GM19372 (cell line): Measurements from ENCODE around the gene BANF2.

Experiments
- ATAC-seq: cut with Tn5 transposase; IDR thresholded peaks from one replicate; pipeline ENCODE4 v1.9.1; 2021; ENCODE audit warnings: mild to moderate bottlenecking, low read depth, moderate library complexity; ENCODE audit not compliant: unreplicated experiment

Gene BANF2

DNA sequence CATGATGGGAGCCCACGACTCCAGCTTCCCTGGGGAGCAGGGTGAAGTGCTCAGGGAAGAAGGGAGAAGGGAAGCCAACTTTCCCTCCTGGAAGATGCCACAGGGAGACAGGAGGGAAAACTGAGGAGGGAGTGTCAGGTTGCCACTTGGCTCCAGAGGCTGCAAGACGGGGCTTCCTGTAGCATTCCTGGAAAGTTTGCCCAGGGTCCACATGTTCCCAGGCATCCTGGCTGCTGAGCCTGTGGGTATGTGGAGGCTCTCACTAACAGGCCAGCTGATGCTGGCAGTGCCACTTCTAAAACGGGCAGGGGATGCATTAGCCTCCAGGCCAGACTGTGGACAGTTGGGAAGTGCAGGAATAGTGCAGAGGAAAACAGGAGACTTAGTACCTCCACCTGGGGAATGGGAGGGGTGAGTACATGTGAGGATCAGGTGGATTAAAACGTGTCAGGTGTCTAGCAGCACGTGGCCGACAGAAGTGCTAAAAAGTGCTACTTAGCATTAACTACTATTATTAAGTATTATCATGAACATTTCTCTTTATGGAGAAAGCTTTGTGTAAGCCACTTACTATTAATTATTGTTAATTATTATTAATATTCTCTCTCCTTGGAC lies 33.2 kb downstream of the BANF2 start:
- no peak for ATAC-seq

DNA sequence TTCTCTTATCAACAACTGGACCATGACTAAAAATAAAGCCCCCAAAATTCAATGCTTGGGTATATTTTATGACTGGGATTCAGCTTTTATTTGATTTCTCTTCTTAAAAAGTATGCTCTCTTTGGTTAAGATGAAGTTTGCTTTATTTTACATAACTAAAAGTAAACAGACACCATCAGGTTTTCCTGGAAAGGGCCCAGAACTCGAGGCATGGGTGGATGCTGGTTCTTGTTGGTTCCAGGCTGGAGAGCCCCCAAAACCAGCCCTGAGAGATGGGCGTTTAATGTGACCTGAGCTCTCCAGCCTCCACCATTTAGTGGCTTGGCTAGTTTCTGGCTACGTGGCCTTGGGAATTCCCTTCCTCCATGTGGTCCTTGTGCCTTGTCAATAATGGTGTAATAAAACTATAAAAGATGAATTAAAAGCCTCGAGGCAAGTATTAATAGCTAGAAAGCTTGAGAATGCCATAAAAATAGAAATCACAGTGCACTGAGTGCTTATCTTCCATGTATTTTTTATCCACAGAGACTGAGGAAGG lies 34.1 kb downstream of the BANF2 start:
- no peak for ATAC-seq

DNA sequence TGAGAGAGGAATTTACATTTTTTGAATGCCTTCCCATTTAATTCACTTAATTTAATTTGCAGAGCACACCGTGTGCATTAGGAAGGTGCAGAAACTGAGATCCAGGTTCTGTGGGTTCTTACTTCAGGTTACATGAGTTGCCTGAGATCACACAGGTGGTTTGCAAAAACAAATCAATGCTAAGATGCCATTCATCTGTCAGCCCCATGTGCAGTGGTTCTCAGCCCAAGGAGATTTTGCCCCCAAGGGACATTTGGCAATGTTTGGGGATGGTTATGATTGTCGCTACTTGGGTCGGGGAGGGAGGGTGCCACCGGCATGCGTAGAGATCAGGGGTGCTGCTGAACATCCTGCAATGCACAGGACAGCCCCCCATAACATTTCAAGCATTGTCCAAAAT lies 34.6 kb downstream of the BANF2 start:
- ATAC-seq, result no peak

- ATAC-seq, result no peak
Observed at GRCh38 chr20:17735206-17735804, 35.5 kb downstream of the BANF2 start.

- ATAC-seq, result no peak
Observed at GRCh38 chr20:17735959-17736621, 36.3 kb downstream of the BANF2 start.

- no peak for ATAC-seq
Observed at GRCh38 chr20:17738154-17738553, 38.4 kb downstream of the BANF2 start.

GRCh38 chr20:17741220-17741619 lies 41.5 kb downstream of the BANF2 start:
- ATAC-seq, result no peak

GRCh38 chr20:17742731-17743130 lies 43.0 kb downstream of the BANF2 start:
- no peak for ATAC-seq

DNA sequence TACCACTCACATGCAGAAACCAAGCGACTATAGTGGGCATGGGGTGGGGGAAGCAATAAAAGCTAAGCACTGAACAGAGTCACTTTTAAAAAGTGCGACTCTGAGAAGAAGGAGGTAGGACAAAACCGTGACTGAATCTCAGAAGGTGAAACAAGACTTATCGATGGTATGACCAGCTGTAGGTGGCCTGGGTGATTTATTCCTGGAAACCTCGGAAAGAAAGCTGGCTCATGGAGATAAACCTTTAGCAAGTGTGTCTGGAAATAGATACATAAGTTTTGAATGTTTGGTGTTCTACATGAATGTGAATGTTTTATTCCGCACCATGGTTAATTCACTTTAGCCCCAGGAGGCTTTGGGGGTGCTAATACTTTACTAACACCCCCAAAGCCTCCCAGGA lies 43.9 kb downstream of the BANF2 start:
- no peak for ATAC-seq

DNA sequence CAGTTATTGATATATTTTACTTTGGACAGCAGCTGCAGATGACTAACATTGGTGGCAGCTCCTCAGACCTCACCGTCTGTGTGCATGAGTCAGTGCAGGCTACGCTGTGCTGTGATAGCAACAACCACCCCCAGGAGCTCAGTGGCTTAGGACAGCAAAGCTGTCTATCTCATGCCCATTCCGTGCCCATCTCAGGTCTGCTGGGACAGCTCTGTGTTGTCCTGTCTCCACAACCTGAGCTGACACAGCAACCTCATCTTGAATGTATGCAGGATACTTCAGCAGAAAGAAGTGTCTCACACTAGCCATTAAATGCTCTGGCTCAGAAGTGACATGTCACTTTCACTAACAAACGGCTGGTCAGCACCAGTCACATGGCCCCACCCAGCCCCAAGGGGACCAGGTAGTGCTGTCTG lies 47.7 kb downstream of the BANF2 start:
- ATAC-seq, result no peak

- ATAC-seq, result no peak
Observed at GRCh38 chr20:17748279-17748678, 48.5 kb downstream of the BANF2 start.

DNA sequence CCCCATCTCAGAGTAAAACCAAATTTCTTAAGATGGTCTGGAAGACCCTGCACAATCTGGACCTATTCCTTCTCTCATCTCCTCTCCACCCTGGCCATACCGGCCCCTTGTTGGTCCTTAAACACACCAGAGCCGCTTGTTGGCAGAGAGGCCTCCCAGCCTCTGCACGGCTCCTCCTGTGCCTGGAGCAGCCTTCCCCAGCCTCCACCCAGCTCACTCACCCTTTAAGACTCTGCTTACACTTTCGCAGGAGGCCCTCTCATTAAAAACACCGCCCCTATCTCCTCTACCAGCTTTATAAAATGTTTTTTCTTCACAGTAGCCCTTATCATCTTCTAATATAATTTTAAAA lies 49.8 kb downstream of the BANF2 start:
- ATAC-seq, result no peak

GRCh38 chr20:17749978-17750721 lies 50.4 kb downstream of the BANF2 start:
- ATAC-seq, result no peak

- ATAC-seq, result no peak
Observed at GRCh38 chr20:17750722-17751045, 50.9 kb downstream of the BANF2 start.

- ATAC-seq, result no peak
Observed at GRCh38 chr20:17751640-17752039, 51.9 kb downstream of the BANF2 start.

- ATAC-seq, result no peak
Observed at GRCh38 chr20:17752459-17752858, 52.7 kb downstream of the BANF2 start.

DNA sequence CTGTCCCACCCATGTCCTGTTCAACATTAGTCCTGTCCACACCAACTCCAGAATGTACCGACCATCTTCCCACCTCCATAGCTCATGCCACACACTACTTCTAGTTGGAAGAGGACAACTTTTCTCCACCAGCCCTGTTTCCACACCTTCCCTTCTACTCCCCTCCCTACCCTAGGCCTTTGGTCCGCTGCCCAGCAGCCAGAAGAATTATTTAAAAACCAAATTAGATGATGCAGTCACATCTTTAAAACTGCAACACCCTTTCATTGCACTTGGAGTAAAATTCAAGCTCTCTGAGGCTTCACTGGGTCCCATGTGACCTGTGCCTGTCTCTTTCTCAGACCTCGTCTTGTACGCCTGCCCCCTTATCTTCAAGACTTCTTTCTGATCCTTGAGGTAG lies 53.8 kb downstream of the BANF2 start:
- no peak for ATAC-seq

- ATAC-seq, result no peak
Observed at GRCh38 chr20:17756529-17756928, 56.8 kb downstream of the BANF2 start.

DNA sequence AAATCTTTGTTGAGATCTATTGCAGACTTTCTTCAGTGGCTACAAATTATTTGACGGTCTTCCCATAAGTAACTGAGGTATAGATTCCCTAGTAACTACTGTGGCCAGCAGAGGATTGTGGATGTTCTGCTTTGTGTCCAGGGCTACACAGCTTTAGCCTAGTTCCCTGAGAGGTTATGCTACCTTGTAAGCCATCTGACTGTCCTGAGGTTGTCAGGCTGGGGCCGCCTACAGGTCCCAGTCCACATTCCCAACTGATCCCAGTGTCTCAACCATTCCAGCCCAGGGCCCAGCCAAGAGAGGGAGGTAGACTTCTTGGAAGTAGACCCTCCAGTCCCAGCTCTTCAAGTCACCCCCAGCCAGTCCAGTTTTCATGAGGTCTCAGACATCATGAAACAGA lies 57.7 kb downstream of the BANF2 start:
- ATAC-seq, result no peak

DNA sequence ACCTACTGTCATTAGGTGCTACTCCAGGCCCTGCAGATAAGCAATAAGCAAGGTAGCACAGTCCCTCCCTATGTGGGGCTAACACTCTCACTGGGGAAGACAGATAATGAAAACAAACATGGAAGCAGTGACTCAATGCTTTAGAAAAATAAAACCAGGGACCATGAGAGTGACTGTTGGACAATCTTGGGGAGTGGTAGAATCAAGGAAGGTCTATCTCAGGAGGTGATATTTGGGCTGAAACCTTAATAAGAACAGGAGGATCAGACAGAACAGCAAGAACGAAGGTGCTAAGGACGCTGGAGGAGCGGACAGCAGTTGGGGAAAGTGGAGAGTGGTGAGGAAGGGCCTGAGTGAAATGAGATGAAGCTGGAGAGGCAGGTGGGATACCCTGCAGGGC lies 58.2 kb downstream of the BANF2 start:
- no peak for ATAC-seq

DNA sequence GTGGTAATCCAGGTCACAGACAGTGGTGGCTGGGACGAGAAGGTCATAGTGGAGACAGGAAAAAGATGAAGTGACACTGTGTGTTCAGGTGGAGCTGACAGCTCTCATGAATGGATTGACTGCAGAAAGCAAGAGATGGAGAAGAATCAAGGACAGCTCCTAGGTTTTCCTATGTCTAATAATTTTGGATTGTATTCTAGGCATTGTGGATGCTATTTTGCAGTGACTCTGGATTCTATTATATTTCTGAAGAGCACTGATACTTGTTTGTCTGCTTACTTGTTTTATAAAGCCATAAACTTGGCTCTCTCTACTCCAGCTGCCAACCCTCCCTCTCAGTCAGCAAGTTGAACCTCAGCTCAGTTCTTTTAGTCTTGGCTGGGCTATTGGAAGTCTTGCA lies 58.7 kb downstream of the BANF2 start:
- no peak for ATAC-seq
